Muscle layer of colon (tissue), 2 donors: Measurements from ENCODE around the gene SLC38A1.
A peak's percentile ranks its signal among the peaks of the same experiment; 100 is the strongest.

Experiments used
- H3K27ac ChIP-seq: one replicate; pipeline ENCODE4 v1.7.0; 2013; ENCODE audit warnings: low read depth, mild to moderate bottlenecking, low read length, moderate library complexity
- H3K27me3 ChIP-seq, 2 donors: one replicate each; pipeline ENCODE4 v1.7.0; 2013; ENCODE audit warnings: low read length in 2 of 2, mild to moderate bottlenecking in 2 of 2; ENCODE audit not compliant: insufficient read depth in 2 of 2, control insufficient read depth in 1 of 2
- H3K36me3 ChIP-seq: one replicate; pipeline ENCODE4 v1.7.0; 2013; ENCODE audit warnings: mild to moderate bottlenecking, low read length; ENCODE audit not compliant: insufficient read depth
- H3K4me1 ChIP-seq: one replicate; pipeline ENCODE4 v1.7.0; 2013; ENCODE audit warnings: mild to moderate bottlenecking, low read length; ENCODE audit not compliant: insufficient read depth
- H3K4me3 ChIP-seq, 2 donors: one replicate each; pipeline ENCODE4 v1.7.0; 2013; ENCODE audit warnings: low read length in 2 of 2, low read depth in 1 of 2, mild to moderate bottlenecking in 1 of 2, moderate library complexity in 1 of 2
- H3K9ac ChIP-seq: one replicate; pipeline ENCODE4 v1.7.0; 2013; ENCODE audit warnings: low read length
- H3K9me3 ChIP-seq: one replicate; pipeline ENCODE4 v1.7.0; 2013; ENCODE audit warnings: mild to moderate bottlenecking, low read length
- donor health status: abdominal sarcoma.
- donor health status: Adenocarcinoma of cecum.

Gene SLC38A1

GRCh38 chr12:46282829-46283228 lies 14.0 kb upstream of the SLC38A1 start:
- H3K9me3 ChIP-seq = peaks cover 8% of the 10 kb centered on the region
- no peak overlapping the region for H3K9ac ChIP-seq
- H3K4me3 ChIP-seq = no peak overlapping the region
- H3K36me3 ChIP-seq = no peaks in the 10 kb centered on the region
- H3K27ac ChIP-seq = no peak overlapping the region
- no peaks in the 10 kb centered on the region for H3K27me3 ChIP-seq
- no peaks in the 10 kb centered on the region for H3K4me1 ChIP-seq

GRCh38 chr12:46276756-46277155 lies 7.9 kb upstream of the SLC38A1 start:
- Histone ChIP-seq H3K36me3 (no peaks in the 10 kb centered on the region), H3K9me3 (no peaks in the 10 kb centered on the region)

DNA sequence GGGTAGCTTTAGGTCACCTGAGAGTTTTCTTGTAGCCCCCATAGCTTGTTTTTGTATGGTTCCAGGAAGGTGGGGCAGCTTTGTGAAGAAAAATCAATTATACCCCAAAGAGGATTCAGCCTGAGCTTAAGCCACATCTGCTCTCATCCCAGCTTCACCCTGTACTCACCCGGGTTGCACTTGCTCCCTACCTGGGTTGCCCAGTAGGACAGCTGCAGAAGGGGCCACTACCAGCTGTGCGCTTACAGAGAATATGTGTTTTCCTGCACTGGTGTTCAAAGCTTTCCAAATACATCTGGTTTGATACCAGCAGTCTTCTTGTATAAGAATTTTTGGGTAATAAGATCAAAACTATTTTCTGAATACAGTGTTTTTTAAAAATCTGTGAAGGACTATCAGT lies 3.0 kb upstream of the SLC38A1 start:
- Histone ChIP-seq H3K4me3 (no peak overlapping the region), H3K27me3 (no peaks in the 10 kb centered on the region), H3K36me3 (no peaks in the 10 kb centered on the region), H3K9ac (no peak overlapping the region), H3K4me1 (peaks cover 6% of the 10 kb centered on the region), H3K9me3 (no peaks in the 10 kb centered on the region), H3K27ac (no peak overlapping the region)

More at GRCh38 chr12:46276756-46277155, 7.9 kb upstream of the SLC38A1 start:
- H3K4me1 ChIP-seq = no peaks in the 10 kb centered on the region
- no peak overlapping the region for H3K27ac ChIP-seq
- no peak overlapping the region for H3K4me3 ChIP-seq
- H3K9ac ChIP-seq = no peak overlapping the region
- H3K27me3 ChIP-seq = no peaks in the 10 kb centered on the region

DNA sequence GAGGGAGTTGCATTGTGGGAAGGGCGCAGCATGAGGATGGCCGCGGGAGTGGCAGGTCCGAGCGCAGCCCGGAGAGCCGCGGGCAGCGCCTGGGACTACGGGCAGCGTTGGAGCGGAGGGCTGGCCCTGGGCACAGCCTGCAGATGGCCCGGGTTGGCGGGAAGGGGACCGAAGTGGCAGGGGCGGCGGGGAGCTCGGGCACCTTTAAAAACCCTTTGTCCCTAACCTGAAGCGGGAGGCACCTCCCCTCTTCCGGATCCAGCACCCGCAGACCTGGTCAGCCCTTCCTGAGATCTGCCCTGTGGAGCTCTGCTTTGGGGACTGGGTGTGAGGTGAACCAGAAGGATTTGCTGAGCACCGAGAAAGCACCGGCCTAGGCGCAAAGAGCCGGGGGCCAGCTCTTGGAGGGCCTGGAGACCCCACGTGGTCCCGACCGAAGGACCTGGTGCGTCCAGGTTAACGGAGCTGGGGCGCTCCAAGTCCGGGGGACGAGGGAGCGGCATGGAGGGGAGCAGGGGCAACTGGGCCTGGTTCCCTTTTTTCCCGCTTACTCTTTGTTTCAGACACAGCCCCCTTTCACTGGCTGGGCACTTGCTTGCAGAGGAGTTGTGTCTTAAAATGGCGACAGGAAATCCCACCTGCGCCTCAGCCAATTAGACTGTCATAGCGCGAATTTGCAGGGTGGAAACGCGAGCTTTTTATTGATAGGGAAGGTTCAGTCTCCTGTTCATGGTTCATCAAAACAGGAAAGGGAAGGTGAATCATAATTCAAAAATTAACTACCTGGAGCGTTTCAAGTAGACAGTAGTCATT lies 792 bp upstream of the SLC38A1 start:
- H3K9me3 ChIP-seq = no peaks in the 10 kb centered on the region
- H3K27me3 ChIP-seq = no peaks in the 10 kb centered on the region
- H3K27ac ChIP-seq = peak overlapping the region; percentile 95
- H3K4me1 ChIP-seq = peaks cover 25% of the 10 kb centered on the region
- H3K9ac ChIP-seq = peak overlapping the region; percentile 14
- no peaks in the 10 kb centered on the region for H3K36me3 ChIP-seq
- peak overlapping the region; percentile 67 to 92 for H3K4me3 ChIP-seq

DNA sequence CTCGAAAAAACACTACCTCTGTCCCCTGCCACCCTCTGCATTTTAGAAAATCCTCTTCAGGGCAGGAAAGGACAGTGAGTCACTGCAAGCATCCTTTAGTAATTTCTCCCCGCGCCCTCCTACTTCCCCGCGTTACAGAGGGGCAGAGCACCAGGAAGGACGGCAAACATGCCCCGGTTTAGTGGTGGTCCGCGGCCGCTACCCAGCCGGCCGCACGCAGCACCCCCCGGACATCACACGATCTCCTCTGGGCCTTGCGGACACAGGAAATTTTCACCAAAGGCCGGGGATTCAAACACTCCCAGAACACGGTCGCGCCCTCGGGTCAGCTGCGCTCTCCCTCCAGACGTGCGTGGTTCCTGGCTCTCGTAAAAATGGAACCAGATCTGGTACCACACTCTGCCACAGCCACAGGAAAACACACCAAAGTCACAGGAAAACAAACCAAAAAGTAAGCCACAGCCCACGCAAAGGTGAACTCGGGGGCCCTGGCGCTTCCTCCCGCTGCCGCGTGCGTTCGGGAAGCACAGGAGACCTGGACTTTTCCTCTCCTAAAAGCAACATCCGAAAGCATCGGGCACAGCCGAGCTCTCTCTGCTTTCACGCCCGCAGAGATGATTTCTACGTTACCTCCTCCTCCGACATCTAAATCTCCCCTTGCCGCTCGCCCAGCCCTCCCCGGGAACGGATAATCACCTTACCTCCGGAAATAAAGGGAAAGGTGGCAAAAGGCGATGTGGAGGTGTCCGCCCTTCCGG lies 839 bp downstream of the SLC38A1 start:
- Histone ChIP-seq H3K27ac (peak overlapping the region; percentile 95), H3K4me3 (peak overlapping the region; percentile 67 to 92)

GRCh38 chr12:46267575-46267824 lies 1.3 kb downstream of the SLC38A1 start:
- H3K9ac ChIP-seq = peak overlapping the region; percentile 77
- H3K4me1 ChIP-seq = peaks cover 41% of the 10 kb centered on the region

More for the DNA sequence above, 839 bp downstream of the SLC38A1 start:
- Histone ChIP-seq H3K27me3 (no peaks in the 10 kb centered on the region), H3K9me3 (no peaks in the 10 kb centered on the region), H3K4me1 (peaks cover 37% of the 10 kb centered on the region), H3K9ac (peak overlapping the region; percentile 77), H3K36me3 (no peaks in the 10 kb centered on the region)

DNA sequence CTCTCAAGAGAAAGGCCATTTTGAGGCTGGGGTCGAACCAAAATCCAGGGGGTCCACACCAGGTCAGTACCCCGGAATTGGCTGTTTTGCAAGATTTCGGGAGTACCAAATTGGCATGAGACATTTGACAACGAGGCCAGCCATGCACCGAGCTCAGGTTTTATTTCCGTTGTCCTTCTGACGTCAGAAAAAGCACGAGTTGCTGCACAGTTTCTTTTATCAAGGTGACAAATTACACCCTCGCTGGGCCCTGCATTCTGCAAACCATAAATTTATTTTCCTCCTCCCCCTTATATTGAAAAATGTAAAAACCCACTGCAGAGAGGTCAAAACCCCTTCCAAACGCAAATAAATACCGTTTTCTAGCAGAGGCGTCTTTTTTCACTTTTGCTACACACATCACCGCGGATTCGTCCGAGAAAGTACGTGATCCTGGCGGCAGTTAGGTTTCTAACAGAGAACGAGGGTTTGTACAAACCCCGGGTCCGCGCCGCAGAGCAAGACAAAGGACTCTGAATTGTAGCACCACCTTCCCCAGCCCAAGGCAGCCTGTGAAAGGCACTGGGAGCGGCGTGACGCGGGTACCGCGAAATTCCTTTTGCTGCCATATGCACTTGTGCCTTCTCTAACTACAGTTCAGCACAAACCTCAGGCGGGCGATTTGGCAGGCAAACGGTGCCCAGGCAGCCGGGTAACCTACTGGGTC lies 1.8 kb downstream of the SLC38A1 start:
- Histone ChIP-seq H3K9ac (peak overlapping the region; percentile 77), H3K4me1 (peaks cover 41% of the 10 kb centered on the region), H3K27me3 (no peaks in the 10 kb centered on the region), H3K27ac (peak overlapping the region; percentile 95), H3K4me3 (peak overlapping the region; percentile 67 to 92), H3K9me3 (no peaks in the 10 kb centered on the region), H3K36me3 (no peaks in the 10 kb centered on the region)

More at GRCh38 chr12:46267575-46267824, 1.3 kb downstream of the SLC38A1 start:
- no peaks in the 10 kb centered on the region for H3K27me3 ChIP-seq
- no peaks in the 10 kb centered on the region for H3K9me3 ChIP-seq
- H3K27ac ChIP-seq = peak overlapping the region; percentile 95
- H3K4me3 ChIP-seq = peak overlapping the region; percentile 67 to 92
- no peaks in the 10 kb centered on the region for H3K36me3 ChIP-seq

GRCh38 chr12:46266382-46266791 lies 2.5 kb downstream of the SLC38A1 start:
- Histone ChIP-seq H3K36me3 (no peaks in the 10 kb centered on the region), H3K4me3 (peak overlapping the region; percentile 67 to 92), H3K4me1 (peaks cover 48% of the 10 kb centered on the region), H3K27me3 (no peaks in the 10 kb centered on the region), H3K9me3 (no peaks in the 10 kb centered on the region), H3K27ac (peak overlapping the region; percentile 95), H3K9ac (peak overlapping the region; percentile 77)

DNA sequence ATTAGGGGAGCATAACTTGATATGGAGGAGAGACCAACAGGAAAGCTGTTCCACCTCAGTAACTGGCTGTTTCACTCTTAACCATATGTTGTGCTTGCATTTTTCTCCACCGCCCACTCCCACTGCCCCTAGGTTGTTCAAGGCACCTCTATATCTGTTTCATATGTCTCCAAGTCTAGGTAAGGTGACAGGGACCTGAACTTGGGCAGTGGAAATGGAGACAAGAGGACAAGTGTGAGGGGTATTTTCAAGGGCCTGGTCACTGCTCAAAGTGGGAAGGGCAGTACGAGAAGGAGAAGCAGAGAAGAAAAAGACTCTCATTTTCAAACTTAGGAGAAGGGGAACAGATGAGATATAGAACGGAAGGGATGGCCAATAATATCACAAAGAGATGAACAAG lies 3.1 kb downstream of the SLC38A1 start:
- H3K27me3 ChIP-seq = no peaks in the 10 kb centered on the region
- H3K9ac ChIP-seq = no peak overlapping the region
- H3K4me3 ChIP-seq = peak overlapping the region in 1 of 2 donors; percentile 92
- peaks cover 54% of the 10 kb centered on the region for H3K4me1 ChIP-seq
- no peaks in the 10 kb centered on the region for H3K36me3 ChIP-seq
- peak overlapping the region; percentile 16 for H3K27ac ChIP-seq
- no peaks in the 10 kb centered on the region for H3K9me3 ChIP-seq

GRCh38 chr12:46265102-46265501 lies 3.7 kb downstream of the SLC38A1 start:
- no peaks in the 10 kb centered on the region for H3K27me3 ChIP-seq
- no peak overlapping the region for H3K9ac ChIP-seq
- no peak overlapping the region for H3K27ac ChIP-seq
- H3K4me1 ChIP-seq = peaks cover 61% of the 10 kb centered on the region
- no peak overlapping the region for H3K4me3 ChIP-seq
- H3K9me3 ChIP-seq = no peaks in the 10 kb centered on the region
- H3K36me3 ChIP-seq = no peaks in the 10 kb centered on the region

DNA sequence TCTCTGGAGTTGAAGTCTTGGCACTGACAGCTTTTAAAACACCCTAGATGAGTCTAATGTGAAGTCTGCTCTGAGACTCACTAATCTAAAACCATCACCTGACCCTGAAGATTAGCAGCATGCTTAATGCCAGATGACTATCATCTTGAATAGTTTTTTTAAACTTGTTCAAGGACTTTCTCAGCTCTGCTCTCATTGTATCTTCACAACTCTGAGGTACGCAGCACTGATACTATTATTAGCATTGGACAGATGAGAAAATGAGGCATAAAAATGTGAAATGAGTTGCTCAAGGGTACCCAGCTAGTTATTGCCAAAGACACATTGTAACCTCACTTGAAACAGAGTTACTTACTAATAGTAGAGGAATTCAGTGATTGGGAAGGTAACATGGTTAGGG lies 4.8 kb downstream of the SLC38A1 start:
- no peak overlapping the region for H3K27ac ChIP-seq
- no peak overlapping the region for H3K4me3 ChIP-seq
- H3K4me1 ChIP-seq = peaks cover 61% of the 10 kb centered on the region
- H3K36me3 ChIP-seq = no peaks in the 10 kb centered on the region
- H3K9me3 ChIP-seq = no peaks in the 10 kb centered on the region
- H3K9ac ChIP-seq = no peak overlapping the region
- H3K27me3 ChIP-seq = no peaks in the 10 kb centered on the region
